GM12878 (cell line): Measurements from ENCODE around the gene SHISA9. TPM values are rescaled to one million over a fixed set of nuclear protein-coding genes. Genes with fewer than 3 reads are reported as not detected.

Source experiments
- ATAC-seq: fragments of 200-7000 bp; cut with Tn5 transposase; 3 replicates; pipeline ENCODE4 v1.9.1; 2020; ENCODE audit warnings: mild to moderate bottlenecking, moderate library complexity
- BruUV-seq: library from RNA; stranded (reverse); fragments of 400-500 nt; replicated peaks from 2 replicates; lab custom pipeline; 2021; lab: Mats Ljungman, UMichigan
- CTCF ChIA-PET: fragments of 300-600 bp; sonication (Branson Sonifier 250); formaldehyde crosslinking; extraction: SDS; loops from one replicate; lab custom pipeline; 2021; ENCODE audit warnings: inconsistent platforms; lab: Yijun Ruan, JAX
- POLR2A ChIA-PET: fragments of 350-600 bp; formaldehyde crosslinking; extraction: SDS; loops from one replicate; lab custom pipeline; 2021; ENCODE audit warnings: inconsistent platforms; lab: Charles Lee
- RAD21 ChIA-PET: fragments of 300-600 bp; sonication (Branson Sonifier 250); formaldehyde crosslinking; loops from one replicate; lab custom pipeline; 2023; ENCODE audit warnings: antibody characterized with exemption; ENCODE audit not compliant: unreplicated experiment; lab: Charles Lee
- SMC1A ChIA-PET: fragments of 300-600 bp; sonication (Branson Sonifier 250); formaldehyde crosslinking; loops from one replicate; lab custom pipeline; 2023; ENCODE audit not compliant: unreplicated experiment, uncharacterized antibody; lab: Charles Lee
- DNase-seq: peaks from one replicate; pipeline ENCODE4 v3.0.0-alpha.2; 2011; ENCODE audit warnings: low read depth, low spot score
- FAIRE-seq: peaks from 3 replicates; lab custom pipeline; 2011; peaks lifted over from hg19 to GRCh38; lab: Jason Lieb, UNC
- H2AFZ ChIP-seq: 2 replicates; pipeline ENCODE4 v1.6.0; 2011; ENCODE audit warnings: low read depth, low read length, control low read depth; ENCODE audit not compliant: control insufficient read depth
- H3K27ac ChIP-seq: 2 replicates; pipeline ENCODE4 v1.5.1; 2011; ENCODE audit warnings: control low read depth; ENCODE audit not compliant: control insufficient read depth, insufficient read depth
- H3K27me3 ChIP-seq, 2 experiments: replicated peaks in 1 of 2; 2 replicates each; pipeline versions ENCODE4 v1.6.0 to v1.6.1; 2011; ENCODE audit warnings: low read length in 1 of 2; ENCODE audit not compliant: control insufficient read depth in 2 of 2, insufficient read depth in 2 of 2
- H3K36me3 ChIP-seq, 2 experiments: 2 replicates each; pipeline ENCODE4 v1.5.1; 2011; ENCODE audit warnings: low read length in 1 of 2; ENCODE audit not compliant: control insufficient read depth in 2 of 2, insufficient read depth in 2 of 2
- H3K4me1 ChIP-seq: 2 replicates; pipeline ENCODE4 v1.6.1; 2011; ENCODE audit warnings: mild to moderate bottlenecking, low read length, moderate library complexity, mixed read lengths; ENCODE audit not compliant: control insufficient read depth, insufficient read depth
- H3K4me2 ChIP-seq: 2 replicates; pipeline ENCODE4 v1.6.0; 2011; ENCODE audit warnings: control low read depth; ENCODE audit not compliant: control insufficient read depth, insufficient read depth
- H3K4me3 ChIP-seq: fragments of 200-600 bp; sonication (generic); 2 replicates; pipeline ENCODE4 v1.5.1; 2016
- H3K79me2 ChIP-seq: 2 replicates; pipeline ENCODE4 v1.6.0; 2011; ENCODE audit warnings: low read length; ENCODE audit not compliant: control insufficient read depth, insufficient read depth
- H3K9ac ChIP-seq: 2 replicates; pipeline ENCODE4 v1.8.0; 2011; ENCODE audit warnings: low read length, control low read depth, mixed read lengths; ENCODE audit not compliant: control insufficient read depth, insufficient read depth
- H3K9me3 ChIP-seq: replicated peaks from 3 replicates; pipeline ENCODE4 v1.5.1; 2011; ENCODE audit warnings: mild to moderate bottlenecking, low read length; ENCODE audit not compliant: control insufficient read depth, insufficient read depth
- H4K20me1 ChIP-seq: 2 replicates; pipeline ENCODE4 v1.6.0; 2011; ENCODE audit not compliant: control insufficient read depth, insufficient read depth
- E4F1 ChIP-seq: fragments of 450-650 bp; IDR thresholded peaks from 2 replicates; pipeline ENCODE4 v1.6.1; 2018; ENCODE audit warnings: borderline replicate concordance, mild to moderate bottlenecking; ENCODE audit not compliant: partially characterized antibody
- EP300 ChIP-seq, 2 experiments: fragments of 150-350 bp in 1 of 2; IDR thresholded peaks; 2 replicates each; pipeline ENCODE4 v1.6.1; 2011 to 2012; ENCODE audit warnings: low read depth in 2 of 2, low read length in 2 of 2, borderline replicate concordance in 1 of 2, improper control_type of control experiment in 1 of 2, inconsistent platforms in 1 of 2; ENCODE audit not compliant: control insufficient read depth in 1 of 2
- FOXK2 ChIP-seq: fragments of 450-650 bp; IDR thresholded peaks from 2 replicates; pipeline ENCODE4 v1.6.1; 2017; ENCODE audit warnings: mild to moderate bottlenecking, moderate library complexity
- MLLT1 ChIP-seq: fragments of 450-650 bp; IDR thresholded peaks from 2 replicates; pipeline ENCODE4 v1.6.1; 2016; ENCODE audit warnings: mild to moderate bottlenecking
- MYB ChIP-seq: fragments of 150-350 bp; IDR thresholded peaks from 2 replicates; pipeline ENCODE4 v1.6.1; 2014; ENCODE audit warnings: mild to moderate bottlenecking, low read depth, low read length, borderline replicate concordance
- NFYA ChIP-seq: IDR thresholded peaks from 2 replicates; pipeline ENCODE4 v1.6.1; 2011; ENCODE audit warnings: low read depth, mild to moderate bottlenecking, low read length, improper control_type of control experiment, borderline replicate concordance
- PBX3 ChIP-seq: IDR thresholded peaks from 2 replicates; pipeline ENCODE4 v1.6.1; 2011; ENCODE audit warnings: mild to moderate bottlenecking, low read depth, low read length, moderate library complexity; ENCODE audit not compliant: insufficient replicate concordance
- RUNX3 ChIP-seq: IDR thresholded peaks from 2 replicates; pipeline ENCODE4 v1.6.1; 2012; ENCODE audit warnings: low read length, inconsistent platforms
- SREBF1 ChIP-seq: IDR thresholded peaks from 2 replicates; pipeline ENCODE4 v1.6.1; 2012; ENCODE audit warnings: mild to moderate bottlenecking, low read length
- STAT1 ChIP-seq: fragments of 450-650 bp; conservative IDR thresholded peaks from 2 replicates; pipeline ENCODE4 v1.6.1; 2014; ENCODE audit warnings: antibody characterized with exemption, mild to moderate bottlenecking
- WGBS: methylation state at CpG from one replicate; pipeline ENCODE4 v1.1.6; 2016; ENCODE audit warnings: low lambda C conversion rate; ENCODE audit not compliant: insufficient replicate concordance, insufficient coverage; ENCODE audit errors: missing lambda C conversion rate; 5-methylcytosine and 5-hydroxymethylcytosine counted together
- in situ Hi-C: fragments of 300-500 bp; cut with MboI; formaldehyde crosslinking; loops from 9 replicates; pipeline ENCODE4 v1.14.3; 2018; ENCODE audit warnings: mixed read lengths
- intact Hi-C: fragments of 100-400 bp; cut with micrococcal nuclease; formaldehyde crosslinking; loops from one replicate; pipeline ENCODE4 v1.14.2; 2022; ENCODE audit not compliant: unreplicated experiment
- polyA plus RNA-seq, 11 experiments: library from polyadenylated mRNA; depleted of rRNA in 4 of 11; unstranded in 6 of 11; stranded (reverse) in 5 of 11; fragments of >200 nt; fragmentation: Nextera tagmentation in 4 of 11; fragmentation: Illumina TruSeq in 1 of 11; extraction: Ambion mirVana in 4 of 11; extraction: Trizol in 1 of 11; gene quantifications; 1 replicate in 1 of 11; 2 replicates in 10 of 11; pipeline versions ENCODE4 v1.2.1 to v1.2.3, GENCODE V29; 2011 to 2016; ENCODE audit warnings: inconsistent platforms in 2 of 11, missing spikeins in 2 of 11, low read depth in 1 of 11
- total RNA-seq, 4 experiments: library from RNA; depleted of rRNA in 3 of 4; stranded (reverse); fragments of >200 nt in 3 of 4; fragmentation: Illumina TruSeq in 1 of 4; extraction: Trizol in 1 of 4; gene quantifications; 2 replicates each; pipeline versions ENCODE4 v1.2.1 to v1.2.3, GENCODE V29; 2013 to 2021
- TF ChIP-seq, protein P1 (sequence below): IDR thresholded peaks from 2 replicates; pipeline ENCODE4 v1.6.1; 2012; ENCODE audit warnings: low read depth, low read length, improper control_type of control experiment
- TF ChIP-seq, protein P2 (sequence below): fragments of 450-650 bp; IDR thresholded peaks from 2 replicates; pipeline ENCODE4 v1.6.1; 2016; ENCODE audit warnings: mild to moderate bottlenecking
- TF ChIP-seq, protein P3 (sequence below): fragments of 450-650 bp; formaldehyde crosslinking; IDR thresholded peaks from 2 replicates; pipeline ENCODE4 v1.5.0; 2022; ENCODE audit warnings: mild to moderate bottlenecking, missing genetic modification characterization

Gene SHISA9
- total and polyA plus RNA-seq, 10 of the 15 experiments (the other 5 are each of a cell fraction or from before 2014, with no cell fraction given): 0.03 to 25.5 (median 0.07) TPM

GRCh38 chr16:12951392-12951791 is 50.0 kb downstream of the SHISA9 start:
- SMC1A ChIA-PET: interaction anchor here (1.2 kb wide), 1 partner anchor 24 kb away, joined by 3 read pairs; no protein-coding TSS in a partner anchor
- FAIRE-seq (no peak), DNase-seq (no peak), ATAC-seq (no peak)
- H3K9ac ChIP-seq: no peak overlapping the region
- intact Hi-C loops (no loop called here), in situ Hi-C loops (no loop called here)
- BruUV-seq: no TSS peak
- H3K9me3 ChIP-seq: no peaks in the 10 kb centered on the region
- CTCF ChIA-PET: no interaction called here
- no peak overlapping the region for H3K4me3 ChIP-seq
- no peaks in the 10 kb centered on the region for H3K79me2 ChIP-seq
- no peaks in the 10 kb centered on the region for H3K36me3 ChIP-seq
- H3K4me2 ChIP-seq: no peak overlapping the region
- POLR2A ChIA-PET: interaction anchor here (0.6 kb wide), 1 partner anchor 60 kb away, joined by 3 read pairs; no protein-coding TSS in a partner anchor
- no peaks in the 10 kb centered on the region for H4K20me1 ChIP-seq
- RAD21 ChIA-PET: no interaction called here
- H3K27ac ChIP-seq: no peak overlapping the region
- H3K27me3 ChIP-seq: no peaks in the 10 kb centered on the region
- WGBS: 61% methylated on average over 1 of the region's 1 CpG
- no peak for TF ChIP-seq SREBF1
- TF ChIP-seq, protein P1, sequence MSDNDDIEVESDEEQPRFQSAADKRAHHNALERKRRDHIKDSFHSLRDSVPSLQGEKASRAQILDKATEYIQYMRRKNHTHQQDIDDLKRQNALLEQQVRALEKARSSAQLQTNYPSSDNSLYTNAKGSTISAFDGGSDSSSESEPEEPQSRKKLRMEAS: no peak
- TF ChIP-seq MLLT1: no peak
- no peak for TF ChIP-seq EP300 (IDR thresholded peaks at IDR 0.05; ENCODE audit: borderline replicate concordance in 1 of 2, control insufficient read depth in 1 of 2, low read depth in 2 of 2, low read length in 2 of 2)
- TF ChIP-seq PBX3: no peak
- no peak for TF ChIP-seq NFYA
- TF ChIP-seq STAT1: no peak
- TF ChIP-seq RUNX3: no peak
- no peak for TF ChIP-seq E4F1
- TF ChIP-seq, protein P2, sequence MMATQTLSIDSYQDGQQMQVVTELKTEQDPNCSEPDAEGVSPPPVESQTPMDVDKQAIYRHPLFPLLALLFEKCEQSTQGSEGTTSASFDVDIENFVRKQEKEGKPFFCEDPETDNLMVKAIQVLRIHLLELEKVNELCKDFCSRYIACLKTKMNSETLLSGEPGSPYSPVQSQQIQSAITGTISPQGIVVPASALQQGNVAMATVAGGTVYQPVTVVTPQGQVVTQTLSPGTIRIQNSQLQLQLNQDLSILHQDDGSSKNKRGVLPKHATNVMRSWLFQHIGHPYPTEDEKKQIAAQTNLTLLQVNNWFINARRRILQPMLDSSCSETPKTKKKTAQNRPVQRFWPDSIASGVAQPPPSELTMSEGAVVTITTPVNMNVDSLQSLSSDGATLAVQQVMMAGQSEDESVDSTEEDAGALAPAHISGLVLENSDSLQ: no peak
- TF ChIP-seq, protein P3, sequence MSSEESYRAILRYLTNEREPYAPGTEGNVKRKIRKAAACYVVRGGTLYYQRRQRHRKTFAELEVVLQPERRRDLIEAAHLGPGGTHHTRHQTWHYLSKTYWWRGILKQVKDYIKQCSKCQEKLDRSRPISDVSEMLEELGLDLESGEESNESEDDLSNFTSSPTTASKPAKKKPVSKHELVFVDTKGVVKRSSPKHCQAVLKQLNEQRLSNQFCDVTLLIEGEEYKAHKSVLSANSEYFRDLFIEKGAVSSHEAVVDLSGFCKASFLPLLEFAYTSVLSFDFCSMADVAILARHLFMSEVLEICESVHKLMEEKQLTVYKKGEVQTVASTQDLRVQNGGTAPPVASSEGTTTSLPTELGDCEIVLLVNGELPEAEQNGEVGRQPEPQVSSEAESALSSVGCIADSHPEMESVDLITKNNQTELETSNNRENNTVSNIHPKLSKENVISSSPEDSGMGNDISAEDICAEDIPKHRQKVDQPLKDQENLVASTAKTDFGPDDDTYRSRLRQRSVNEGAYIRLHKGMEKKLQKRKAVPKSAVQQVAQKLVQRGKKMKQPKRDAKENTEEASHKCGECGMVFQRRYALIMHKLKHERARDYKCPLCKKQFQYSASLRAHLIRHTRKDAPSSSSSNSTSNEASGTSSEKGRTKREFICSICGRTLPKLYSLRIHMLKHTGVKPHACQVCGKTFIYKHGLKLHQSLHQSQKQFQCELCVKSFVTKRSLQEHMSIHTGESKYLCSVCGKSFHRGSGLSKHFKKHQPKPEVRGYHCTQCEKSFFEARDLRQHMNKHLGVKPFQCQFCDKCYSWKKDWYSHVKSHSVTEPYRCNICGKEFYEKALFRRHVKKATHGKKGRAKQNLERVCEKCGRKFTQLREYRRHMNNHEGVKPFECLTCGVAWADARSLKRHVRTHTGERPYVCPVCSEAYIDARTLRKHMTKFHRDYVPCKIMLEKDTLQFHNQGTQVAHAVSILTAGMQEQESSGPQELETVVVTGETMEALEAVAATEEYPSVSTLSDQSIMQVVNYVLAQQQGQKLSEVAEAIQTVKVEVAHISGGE (CRISPR knock-in tag): no peak
- TF ChIP-seq MYB: no peak
- TF ChIP-seq FOXK2: no peak
- H2AFZ ChIP-seq: no peak overlapping the region
- H3K4me1 ChIP-seq: no peaks in the 10 kb centered on the region
